ENCODE data around the gene PLXNA1. TPM values are rescaled to one million over a fixed set of nuclear protein-coding genes. Genes with fewer than 3 reads are reported as not detected.

PLXNA1 gene
- total RNA-seq, 1 donor from 2014 or later: 14.1 TPM

DNA sequence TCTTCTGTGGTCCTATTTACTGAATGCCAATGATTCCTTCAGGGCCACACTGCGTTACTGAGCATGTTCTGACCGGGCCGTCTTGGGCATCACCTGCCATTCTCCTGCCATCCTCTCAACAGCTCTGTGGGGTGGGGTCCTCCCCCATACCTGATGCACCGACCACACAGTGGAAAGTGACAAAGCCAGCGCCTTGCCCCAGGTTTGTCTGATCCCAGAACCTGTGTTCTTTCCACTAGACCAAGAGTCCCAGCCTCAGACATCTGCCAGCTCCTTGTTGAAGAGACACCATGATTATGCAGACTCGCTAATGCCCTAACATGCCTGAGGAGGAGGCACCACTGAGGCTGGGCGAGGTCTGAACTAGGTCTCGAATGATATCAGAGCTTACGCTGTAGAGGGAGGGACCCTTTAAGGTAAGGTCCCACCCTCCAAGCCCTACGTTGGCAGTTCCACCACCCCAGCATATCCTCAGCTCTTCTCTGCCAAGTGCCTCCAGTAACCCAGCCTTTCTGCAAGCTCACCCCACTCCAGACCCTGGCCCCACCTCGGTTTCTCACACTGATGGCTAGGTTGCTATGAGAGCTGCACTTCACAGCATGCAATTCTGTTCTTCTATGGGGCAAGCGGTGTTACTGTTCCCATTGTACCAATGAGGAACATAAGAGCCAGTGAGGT is 29.8 kb upstream of the PLXNA1 start:
- no peak for DNase-seq (ENCODE audit: low read depth in 2 of 2)

DNA sequence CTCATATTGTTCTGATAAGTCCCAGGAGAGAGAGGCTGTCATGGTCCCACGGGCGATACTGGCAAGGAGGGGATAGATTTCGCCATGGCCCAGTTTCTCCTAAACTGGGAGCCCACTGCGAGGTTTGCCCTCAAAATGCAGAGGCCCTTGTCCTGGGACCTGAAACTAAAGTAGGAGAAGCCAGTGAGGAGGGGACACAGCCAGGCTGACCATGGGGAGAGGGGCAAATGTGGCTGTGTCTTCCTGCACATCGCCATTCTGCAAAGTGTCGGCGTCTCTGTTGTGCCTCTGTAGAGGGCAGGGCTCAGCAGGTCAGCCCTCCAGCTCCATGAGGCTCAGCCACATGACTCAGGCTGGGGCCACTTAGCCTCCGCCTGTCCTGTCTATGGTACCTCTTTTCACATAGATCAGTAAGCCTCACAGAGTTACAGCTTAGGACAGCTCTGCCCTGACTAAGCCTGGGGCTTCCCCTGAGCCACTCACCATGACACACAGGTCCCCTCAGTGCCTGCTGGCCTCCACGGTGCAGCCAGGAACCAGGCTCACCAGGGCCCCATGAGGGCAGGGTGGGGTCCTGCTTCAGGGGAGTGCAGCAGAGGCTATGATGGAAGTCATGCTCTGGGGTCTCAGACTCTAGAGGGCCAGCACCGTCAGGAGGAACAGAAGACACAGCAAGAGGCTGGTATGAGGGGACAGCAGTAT is 28.6 kb upstream of the PLXNA1 start:
- no peak for DNase-seq (ENCODE audit: low read depth in 2 of 2)

DNA sequence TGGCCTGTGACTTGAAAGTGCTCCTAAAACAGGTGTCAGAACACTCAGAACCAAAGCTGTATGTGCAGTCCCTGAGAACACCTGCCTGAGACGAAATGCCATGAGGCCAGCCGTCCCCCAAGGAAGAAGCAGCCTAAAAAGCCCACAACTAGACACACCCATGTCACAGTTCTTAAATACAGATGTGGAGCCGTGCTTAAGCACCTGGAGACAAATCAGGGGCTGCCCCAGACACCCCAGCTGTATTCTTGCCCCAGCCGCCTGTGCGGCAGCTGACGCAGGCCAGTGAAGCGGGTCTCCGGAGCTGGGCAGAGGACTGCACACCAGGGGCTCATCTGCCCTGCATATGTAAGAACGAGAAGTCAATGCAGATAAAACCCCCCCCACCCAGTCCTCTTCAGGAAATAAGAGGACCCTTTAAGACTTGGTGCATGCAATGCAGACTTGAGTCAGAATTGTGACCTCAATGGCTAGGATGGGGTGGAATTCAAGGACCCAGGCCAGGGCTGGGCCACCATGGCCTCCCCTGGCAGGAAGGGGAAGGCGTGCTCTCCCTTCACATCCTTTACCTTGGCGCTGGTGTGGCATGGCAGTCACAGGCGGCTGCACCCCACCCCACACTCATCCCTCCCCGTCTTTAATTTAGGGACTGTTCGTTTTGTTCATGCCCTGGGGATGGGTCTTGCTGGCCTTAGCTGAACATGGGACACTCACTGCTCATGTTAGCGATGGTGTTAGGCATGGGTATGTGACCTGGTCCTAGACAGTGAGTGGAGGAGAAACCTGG is 27.7 kb upstream of the PLXNA1 start:
- no peak for DNase-seq (ENCODE audit: low read depth in 2 of 2)

GRCh38 chr3:126956361-126956760 is 26.6 kb upstream of the PLXNA1 start:
- DNase-seq (ENCODE audit: low read depth in 2 of 2): no peak

DNA sequence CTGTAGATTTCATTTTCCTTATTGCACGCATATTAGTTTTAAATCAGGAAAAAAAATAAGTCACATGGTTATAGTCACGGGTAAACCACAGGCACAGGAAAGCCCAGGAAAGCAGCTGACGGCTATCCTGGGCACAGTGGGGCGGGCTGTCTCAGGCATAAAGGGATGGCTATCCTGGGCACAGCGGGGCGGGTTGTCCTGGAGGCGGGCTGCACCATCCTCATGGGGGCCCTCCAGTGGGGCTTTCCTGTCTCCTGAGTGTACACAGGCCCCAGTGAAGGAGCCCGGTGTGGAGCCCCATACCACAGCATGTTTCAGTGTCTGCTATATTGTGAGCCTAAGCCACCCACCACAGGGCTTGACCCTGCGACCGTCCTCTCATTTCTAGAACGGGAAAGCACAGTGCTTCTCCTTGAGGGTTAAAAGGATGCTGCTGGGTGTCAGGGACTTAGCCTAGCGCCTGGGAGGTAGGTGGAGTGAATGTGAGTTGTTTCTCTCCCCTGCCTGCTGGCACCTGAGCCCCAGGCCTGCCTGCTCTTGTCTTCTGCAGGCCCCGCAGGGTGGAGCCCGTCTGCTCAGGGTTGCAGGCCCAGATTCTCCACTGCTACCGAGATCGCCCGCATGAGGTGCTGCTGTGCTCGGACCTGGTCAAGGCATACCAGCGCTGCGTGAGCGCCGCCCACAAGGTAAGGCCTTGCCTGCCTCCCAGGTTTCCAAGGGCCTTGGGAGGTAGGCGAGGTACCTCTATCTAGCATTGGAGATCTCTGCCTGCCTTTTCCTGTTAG is 25.9 kb upstream of the PLXNA1 start:
- no peak for DNase-seq (ENCODE audit: low read depth in 2 of 2)

DNA sequence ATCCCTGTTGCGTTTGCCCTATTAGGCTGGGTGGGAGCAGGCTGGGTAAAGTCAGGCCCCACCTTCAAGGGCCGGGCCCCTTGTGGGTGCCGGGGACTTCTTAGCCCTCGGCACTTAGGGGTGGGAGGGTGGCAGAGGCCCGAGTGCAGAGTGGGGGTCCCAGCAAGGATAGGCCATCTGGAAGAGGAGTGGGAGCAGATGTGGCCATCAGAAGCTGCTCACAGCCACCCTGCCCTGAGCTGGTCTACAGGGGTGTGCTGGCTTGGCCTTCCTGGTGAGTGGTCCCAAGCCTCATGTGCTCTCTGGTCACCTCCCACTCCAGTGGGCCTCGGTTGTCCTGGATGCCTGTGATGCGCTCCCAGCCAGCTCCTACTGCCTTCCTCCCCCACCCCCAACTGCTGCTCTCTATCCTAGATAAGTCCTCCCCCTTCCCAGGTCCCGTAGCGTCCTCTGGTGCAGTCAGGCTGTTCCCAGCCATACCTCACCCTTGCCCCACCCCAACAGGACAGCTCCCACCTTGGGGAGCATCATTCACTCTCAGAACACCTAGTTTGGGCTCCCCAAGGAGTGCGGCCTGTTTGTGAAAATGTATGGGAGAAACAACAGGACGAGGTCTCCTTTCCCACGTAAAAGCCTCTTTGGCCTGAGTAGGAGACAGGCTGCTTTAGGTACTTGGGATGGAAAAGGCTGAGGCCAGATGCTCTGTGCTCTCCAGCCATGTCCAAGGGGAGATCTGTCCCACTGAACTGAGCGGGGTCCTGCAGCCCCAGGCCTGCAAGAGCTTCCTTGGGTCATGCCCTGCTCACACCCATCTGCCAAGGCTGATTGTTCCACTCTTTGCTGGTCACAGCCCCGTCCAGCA is 24.9 kb upstream of the PLXNA1 start:
- no peak for DNase-seq (ENCODE audit: low read depth in 2 of 2)

DNA sequence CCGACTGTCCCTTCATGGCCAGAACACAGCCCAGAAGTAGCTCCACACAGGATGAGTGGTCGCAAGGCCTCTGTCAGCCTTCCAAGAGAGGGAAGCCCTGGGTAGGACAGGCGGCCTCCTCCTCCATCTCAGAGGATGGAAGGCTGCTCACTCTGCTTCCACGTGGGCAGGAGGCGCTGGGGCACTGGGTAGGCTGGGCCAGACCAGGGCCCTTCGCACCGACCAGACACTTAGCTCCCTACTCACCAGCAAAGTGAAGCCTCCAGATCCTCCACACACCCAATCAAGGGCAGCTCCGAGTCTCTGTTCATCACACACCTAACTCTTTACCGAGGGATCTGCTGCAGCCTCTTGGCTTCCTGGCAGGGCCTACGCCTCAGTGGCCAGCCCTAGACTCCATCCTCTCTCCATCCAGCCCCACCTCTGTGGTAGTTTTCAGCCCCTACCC is 24.3 kb upstream of the PLXNA1 start:
- no peak for DNase-seq (ENCODE audit: low read depth in 2 of 2)

DNA sequence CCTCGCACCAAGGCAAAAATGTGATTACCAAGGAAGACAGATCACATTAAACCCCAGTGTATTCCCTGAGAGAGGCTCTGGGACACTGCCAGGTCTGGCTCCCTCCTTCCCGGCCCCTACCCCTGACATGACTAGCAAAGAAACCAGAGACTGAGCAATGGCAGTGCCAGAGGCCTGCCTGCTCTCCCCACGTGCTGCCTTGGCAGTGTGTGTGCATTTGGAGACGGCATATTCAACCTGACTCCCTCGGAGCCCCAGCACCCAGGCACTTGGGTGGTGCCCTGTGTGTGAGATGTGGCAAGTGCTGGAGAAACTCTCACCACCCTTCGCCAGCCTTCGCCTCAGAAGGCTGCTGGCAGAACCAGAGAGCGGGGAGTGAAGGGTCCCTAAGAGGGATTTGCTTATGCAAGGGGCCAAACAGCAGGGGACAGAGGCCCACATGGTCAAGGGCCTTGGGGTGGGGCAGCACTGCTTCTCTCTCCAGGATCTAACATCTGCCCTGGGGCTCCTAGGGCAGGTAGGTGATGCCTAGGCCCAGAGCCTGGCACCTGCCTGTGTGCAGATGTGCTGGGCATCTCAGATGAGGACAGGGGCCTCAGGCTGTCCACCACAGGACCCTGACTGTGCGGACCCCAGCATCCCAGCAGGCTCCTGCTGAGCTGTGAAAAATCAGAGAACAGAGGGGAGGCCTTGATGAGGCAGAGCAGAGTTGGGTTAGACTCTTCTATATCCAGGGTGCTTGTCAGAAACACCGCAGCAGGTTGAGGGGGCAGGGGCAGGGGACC is 23.6 kb upstream of the PLXNA1 start:
- DNase-seq (ENCODE audit: low read depth in 2 of 2): no peak

DNA sequence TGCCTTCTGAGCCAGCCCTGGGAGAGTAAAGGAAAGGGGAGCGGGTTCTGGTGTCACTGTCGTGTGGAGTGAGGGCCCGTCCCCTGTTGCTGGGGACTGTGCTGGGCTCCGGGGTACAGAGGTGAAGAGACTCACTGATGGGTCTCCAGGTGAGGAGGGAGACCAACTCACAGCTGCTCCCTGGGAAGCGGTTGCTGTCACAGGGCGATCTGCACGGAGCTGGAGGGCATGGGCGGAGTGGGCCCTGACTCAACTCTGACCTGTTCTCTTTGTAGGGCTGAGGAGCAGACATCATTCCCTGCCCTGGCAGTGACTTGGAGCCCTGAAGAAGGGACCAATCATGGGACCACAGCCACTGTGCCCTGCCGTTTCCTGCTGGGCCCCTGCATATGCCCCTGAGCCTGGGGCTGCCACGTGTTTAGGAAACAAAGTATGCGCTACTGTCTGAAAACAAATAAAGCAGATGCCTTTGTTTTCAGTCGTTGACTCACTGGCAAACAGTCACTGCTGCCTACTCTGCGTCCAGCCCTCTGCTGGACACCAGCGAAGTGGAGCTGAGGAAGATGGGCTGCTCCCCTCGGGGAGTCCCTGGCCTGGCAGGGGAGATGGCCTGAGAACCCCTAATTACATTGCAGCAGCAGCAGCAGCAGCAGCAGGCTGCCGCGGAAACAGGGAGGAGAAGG is 22.9 kb upstream of the PLXNA1 start:
- DNase-seq (ENCODE audit: low read depth in 2 of 2): peak; percentile 68 to 88

- DNase-seq (ENCODE audit: low read depth in 2 of 2): peak in 1 of 2 donors; percentile 51
Measured at GRCh38 chr3:126960604-126960995, 22.3 kb upstream of the PLXNA1 start.

DNA sequence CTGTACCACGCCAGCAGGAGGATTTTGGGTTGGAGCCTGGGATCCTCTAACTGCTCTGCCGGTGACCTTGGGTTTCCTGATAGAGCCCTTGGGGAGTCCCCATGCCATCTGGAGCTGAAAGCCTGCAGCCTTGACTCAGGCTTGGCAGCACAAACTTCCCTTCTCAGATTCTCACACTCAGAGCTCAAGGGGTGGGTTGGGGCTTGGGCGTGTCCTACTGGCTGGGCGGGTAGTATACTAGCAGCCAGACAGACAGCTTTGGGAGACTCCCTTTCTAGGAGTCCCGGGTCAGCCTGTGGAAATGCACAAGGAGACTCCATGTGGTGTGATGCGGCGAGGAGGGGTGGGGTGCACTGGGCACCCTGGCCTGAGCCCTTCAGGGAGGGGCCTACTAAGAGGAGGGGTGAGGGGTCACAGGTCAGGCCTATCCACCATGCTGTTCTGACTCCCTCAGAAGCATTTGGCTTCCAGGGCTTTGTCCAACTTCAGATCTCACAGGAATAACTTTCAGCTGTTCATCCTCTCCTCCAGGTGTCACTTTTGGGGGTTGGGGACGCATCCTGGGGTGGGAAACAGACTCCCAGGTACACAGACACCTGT is 21.6 kb upstream of the PLXNA1 start:
- DNase-seq (ENCODE audit: low read depth in 2 of 2): no peak

DNA sequence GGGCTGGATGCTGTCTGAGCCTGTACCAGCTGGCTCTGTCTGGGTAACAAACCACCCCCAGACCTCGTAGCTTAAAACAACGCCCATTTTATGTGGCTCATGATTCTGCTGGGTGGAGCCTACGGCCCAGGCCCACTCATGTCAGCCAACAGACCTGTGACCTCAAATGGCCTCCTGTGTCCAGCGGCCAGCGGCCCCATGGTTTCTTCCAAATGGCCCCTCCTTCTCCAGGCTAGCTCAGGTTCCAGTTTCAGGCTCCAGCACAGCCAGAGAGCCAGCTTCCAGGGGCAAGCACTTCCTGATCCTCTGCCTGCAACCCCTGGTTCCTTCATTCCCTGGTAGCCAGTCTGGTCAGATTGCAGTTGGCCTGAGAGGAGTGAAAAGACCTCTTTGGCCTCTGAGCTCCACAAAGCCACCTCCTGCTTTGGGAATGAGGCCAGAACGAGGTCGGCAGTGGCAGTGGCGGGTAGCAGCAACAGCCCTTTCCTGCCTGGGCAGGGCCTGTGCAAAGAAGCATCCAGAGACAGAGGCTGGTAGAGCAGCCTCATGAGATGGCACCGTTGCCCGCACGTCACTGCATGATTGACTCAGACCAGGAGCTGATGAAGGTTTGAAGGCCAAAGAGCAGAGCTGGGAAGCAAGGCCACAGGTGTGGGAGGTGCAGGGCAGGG is 21.0 kb upstream of the PLXNA1 start:
- no peak for DNase-seq (ENCODE audit: low read depth in 2 of 2)

DNA sequence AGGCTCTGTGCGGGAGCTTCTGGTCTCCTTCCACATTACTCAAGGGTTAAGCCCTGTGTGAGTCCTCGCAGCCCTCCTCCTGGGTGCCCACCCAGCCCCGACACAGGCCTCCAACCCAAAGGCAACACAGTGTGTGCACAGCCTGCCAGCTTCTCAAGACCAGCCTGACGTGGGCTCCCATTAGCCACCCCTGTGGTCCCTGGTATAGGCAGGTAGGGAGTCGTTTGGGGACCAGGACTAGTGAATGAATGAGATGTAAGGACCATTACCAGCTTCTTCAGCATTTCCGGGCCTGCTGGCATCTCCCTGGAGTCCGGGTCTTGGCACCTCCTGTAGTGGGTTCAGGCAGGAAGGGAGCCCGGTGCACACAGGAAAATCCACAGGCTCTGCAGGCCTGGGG is 20.2 kb upstream of the PLXNA1 start:
- no peak for DNase-seq (ENCODE audit: low read depth in 2 of 2)

DNA sequence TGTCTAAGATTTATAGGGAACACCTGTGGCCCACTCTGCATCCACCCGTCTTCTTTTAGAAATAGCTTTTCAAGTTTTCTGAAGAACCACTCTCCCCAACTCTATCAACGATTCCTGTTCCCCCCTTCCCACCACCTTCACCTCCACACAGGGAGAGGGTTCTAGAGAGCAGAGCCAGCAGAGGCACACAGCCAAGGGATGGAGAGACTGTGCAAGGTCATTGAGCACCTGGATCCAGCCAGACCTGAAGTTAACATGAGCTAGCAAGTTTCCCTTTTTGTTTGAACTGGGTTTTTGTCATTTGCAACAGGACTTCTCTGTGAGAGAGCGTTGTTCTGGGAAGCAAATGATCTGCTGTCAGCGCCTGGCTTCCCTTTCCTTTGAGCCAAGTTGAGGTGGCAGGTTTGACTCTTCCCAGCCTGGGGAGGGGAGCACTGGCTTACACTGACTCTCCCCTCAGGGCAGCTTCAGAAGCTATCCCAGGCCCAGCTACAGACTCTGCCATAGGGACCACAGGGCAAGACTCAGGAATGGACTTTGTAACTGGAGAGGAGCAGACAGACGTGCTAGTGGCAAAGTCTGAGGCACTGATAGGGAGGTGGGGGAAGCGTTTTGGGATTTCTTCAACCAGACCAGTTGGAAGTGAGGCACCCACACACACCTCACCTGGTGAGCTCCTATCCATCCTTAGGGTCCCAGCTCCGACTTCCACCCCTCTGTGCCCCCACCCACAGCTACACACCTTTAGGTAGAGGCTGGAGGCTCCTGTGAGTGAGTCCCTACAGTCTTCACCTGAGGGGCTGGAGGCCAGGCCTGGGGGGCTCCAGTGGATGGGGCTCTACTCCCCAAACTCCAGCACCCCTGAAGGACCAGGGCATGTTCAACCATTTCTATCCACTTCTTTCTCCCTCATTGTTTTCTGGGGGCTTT is 19.4 kb upstream of the PLXNA1 start:
- no peak for DNase-seq (ENCODE audit: low read depth in 2 of 2)

GRCh38 chr3:126964261-126964660 is 18.7 kb upstream of the PLXNA1 start:
- DNase-seq (ENCODE audit: low read depth in 2 of 2): no peak

GRCh38 chr3:126964950-126965349 is 18.0 kb upstream of the PLXNA1 start:
- DNase-seq (ENCODE audit: low read depth in 2 of 2): no peak

- DNase-seq (ENCODE audit: low read depth in 2 of 2): no peak
Measured at GRCh38 chr3:126965526-126966080, 17.3 kb upstream of the PLXNA1 start.

Measured in dermis microvascular lymphatic vessel endothelial cell (primary cell).